ENCODE measurements around the gene BOLA3.
A peak's percentile ranks its signal among the peaks of the same experiment; 100 is the strongest.
"Not testable (repeated sequence)": the region's sequence is repeated elsewhere in the genome, so short reads cannot be mapped to it uniquely, and the experiment has no call there.

The BOLA3 gene

GRCh38 chr2:74149247-74149525 lies 1.5 kb upstream of the BOLA3 start:
- no peak for DNase-seq (ENCODE audit: low spot score)

GRCh38 chr2:74148457-74149246 lies 940 bp upstream of the BOLA3 start:
- DNase-seq (ENCODE audit: low spot score): no peak

DNA sequence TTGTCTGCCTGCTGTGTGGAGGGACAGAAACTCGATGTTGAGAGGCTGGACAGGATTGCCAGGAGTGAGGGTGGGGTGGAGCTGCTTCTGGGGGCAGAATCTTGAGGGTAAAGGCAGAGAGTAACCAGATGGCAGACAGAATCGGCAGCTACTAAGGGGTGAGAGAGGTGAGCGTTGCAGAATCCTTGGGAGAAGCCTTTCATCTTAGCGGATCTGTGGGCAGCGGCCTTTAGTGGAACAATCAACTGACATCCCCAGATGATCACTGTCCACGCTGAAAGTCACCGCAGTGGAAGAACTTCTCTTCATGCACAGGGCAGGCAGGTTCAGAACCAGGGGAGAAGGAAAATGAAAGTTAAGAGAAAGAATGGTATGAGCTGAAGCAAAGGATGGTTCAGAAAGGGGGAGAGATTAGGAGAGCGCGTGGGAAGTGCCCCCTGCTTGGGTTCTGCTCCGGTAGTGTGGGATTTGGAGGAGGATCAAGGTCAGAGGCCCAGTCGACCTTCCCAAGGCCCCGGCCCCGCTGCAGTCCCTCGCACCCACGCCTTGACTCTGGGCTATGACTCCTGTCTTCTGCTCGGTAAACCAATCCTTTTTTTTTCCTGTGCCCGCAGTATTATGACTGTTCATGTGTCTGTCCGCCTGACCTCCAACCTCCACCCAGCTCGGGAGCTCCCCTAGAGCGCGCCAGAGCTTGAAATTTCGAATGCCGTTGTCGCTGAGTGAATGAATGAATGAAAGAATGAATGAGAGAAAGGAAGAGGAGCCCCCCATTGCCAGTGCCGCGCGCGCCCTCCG lies 584 bp downstream of the BOLA3 start:
- DNase-seq (ENCODE audit: low spot score): peak; percentile 31

- DNase-seq (ENCODE audit: low spot score): no peak
Observed at GRCh38 chr2:74142340-74142739, 5.4 kb downstream of the BOLA3 start.

- no peak for DNase-seq (ENCODE audit: low spot score)
Observed at GRCh38 chr2:74138600-74139323, 8.9 kb downstream of the BOLA3 start.

GRCh38 chr2:74137651-74138599 lies 9.8 kb downstream of the BOLA3 start:
- no peak for DNase-seq (ENCODE audit: low spot score)

- no peak for DNase-seq (ENCODE audit: low spot score)
Observed at GRCh38 chr2:74131901-74132300, 15.8 kb downstream of the BOLA3 start.

DNA sequence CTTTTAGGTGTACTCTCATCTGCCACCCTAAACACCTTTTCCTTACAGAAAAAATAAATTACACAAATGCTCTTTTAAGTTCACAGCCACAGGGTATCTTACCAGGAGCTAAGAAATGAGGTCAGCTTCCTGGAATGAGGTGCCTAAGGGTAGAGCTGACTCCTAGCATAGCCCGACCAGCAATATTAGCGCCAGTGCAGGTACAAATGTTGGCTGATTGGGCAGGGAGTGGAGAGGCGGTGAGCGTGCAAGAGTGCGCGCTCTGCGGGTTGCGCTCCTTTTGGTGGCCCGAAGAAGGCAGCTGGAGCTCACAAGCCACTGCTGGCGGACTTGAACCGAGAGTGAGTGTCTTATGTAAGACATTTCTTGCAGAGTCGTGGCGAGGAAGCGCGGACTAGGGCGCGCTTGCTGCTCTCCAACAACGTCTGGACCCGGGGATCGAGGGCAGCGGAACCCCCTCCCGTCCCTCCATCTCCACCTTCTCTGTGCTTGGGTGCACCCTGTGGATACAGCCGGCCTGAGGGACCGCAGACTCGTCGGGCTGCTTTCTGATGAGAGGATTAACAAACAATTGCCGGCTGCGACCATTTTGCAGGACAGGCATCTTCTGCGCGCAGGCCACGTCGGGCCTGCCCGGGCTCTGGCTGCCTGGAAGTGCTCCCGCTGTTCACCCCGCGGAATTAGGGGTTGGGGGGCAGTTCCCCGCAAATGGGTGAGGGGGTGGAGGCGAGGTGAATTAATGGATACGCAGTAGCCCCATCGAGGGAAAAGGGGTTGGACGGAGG lies 17.3 kb downstream of the BOLA3 start:
- no peak for DNase-seq (ENCODE audit: low spot score)

DNA sequence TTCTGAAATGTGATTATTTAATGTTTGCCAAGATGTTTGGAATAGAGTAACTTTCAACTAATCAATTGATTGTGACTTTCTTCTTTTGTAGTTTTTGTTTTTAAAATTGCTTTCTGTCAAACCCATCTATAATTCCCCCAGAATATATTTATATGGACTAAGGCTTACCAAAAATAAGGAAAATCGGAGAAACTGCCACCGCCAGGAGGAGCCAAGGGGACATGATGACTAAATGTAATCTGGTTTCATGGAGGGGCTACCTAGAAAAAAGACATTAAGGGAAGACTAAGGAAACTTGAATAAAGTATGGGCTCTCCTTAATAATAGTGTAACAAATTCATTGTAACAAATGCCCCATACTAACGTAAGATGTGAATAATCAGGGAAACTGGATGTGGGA lies 19.5 kb downstream of the BOLA3 start:
- no peak for DNase-seq (ENCODE audit: low spot score)

DNA sequence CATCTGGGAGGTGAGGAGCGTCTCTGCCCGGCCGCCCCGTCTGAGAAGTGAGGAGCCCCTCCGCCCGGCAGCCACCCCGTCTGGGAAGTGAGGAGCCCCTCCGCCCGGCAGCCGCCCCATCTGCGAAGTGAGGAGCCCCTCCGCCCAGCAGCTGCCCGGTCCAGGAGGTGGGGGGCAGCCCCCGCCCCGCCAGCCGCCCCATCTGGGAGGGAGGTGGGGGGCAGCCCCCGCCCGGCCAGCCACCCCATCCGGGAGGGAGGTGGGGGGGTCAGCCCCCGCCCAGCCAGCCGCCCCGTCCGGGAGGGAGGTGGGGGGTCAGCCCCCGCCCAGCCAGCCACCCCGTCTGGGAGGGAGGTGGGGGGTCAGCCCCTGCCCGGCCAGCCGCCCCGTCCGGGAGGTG lies 23.8 kb downstream of the BOLA3 start:
- DNase-seq (ENCODE audit: low spot score): not testable (repeated sequence)

DNA sequence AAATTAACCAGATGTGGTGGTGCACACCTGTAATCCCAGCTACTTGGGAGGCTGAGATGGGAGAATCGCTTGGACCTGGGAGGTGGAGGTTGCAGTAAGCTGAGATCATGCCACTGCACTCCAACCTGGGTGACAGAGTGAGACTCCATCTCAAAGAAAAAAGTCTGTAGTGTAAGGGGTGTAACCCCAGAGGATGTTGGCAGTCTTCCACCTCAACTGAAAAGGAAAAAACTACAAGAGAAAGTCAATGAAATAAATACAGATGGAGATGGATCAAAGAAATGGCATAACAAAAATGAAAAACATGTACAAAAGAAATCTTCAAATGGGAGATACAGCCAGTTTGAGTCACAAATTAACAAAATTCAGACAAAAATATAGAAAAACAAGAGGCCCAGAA lies 25.9 kb downstream of the BOLA3 start:
- not testable (repeated sequence) for DNase-seq (ENCODE audit: low spot score)

DNA sequence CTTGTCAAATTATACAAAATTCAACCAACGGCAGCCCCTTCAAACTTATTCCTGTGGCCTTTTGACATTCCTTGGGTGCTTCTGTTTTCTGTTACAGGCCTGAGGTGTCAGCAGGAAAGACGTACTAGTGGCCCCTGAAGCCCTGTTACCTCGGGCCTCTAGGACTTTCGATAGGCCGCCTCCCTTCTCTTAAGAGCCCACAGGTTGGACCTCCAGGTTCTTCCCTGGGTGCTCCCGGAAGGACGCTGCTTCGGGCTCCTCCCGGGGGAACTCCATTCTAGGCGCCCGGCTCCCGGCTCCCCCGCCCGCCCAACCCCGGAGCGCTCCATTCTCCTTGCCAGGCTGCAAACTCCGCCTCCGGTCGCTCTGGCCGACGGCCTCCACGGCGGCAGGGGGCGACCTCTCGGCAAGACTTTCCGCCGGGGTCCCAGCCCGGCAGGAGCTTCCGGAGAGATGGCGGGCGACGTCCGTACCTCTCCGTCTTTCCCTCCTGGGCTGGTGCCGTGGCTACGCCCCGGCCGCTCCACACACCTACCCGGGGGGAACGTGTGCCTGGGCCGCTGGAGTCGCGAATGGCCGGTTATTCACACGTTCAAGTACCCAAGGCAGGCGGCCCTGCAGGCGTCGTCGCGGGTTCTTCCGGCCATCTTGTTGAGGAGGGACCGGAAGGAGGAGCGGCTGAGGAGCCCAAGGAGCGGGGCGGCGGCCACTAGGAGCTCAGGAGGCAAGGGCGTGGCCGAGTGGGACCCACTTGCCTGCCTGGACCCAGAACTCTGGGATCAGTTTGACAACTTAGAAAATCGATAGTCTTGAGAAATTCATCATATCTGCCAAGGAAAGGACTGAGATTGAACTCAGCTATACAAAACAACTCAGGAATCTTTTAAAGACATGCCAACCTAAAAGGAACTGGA lies 27.5 kb downstream of the BOLA3 start:
- peak; percentile 88 for DNase-seq (ENCODE audit: low spot score)

DNA sequence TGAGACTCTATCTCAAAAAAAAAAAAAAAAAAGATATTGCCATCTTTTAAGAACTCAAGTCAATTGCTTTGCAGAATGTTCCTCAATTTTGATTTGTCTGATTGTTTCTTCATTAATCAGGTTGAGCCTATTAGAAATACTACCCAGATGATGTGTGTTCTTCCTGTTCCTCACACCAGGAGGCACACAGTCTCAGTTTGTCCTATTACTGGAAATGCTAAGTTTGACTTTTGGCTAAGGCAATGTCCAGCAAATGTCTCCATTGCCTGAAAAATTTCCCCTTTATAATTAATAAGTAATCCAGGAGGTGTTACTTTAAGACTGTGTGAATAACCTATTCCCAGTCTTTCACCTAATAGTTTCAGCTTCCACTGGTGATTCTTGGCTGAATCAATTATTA lies 28.4 kb downstream of the BOLA3 start:
- DNase-seq (ENCODE audit: low spot score): no peak

GRCh38 chr2:74111380-74111779 lies 36.3 kb downstream of the BOLA3 start:
- DNase-seq (ENCODE audit: low spot score): no peak

- DNase-seq (ENCODE audit: low spot score): no peak
Observed at GRCh38 chr2:74110537-74110936, 37.2 kb downstream of the BOLA3 start.

GRCh38 chr2:74109551-74109950 lies 38.2 kb downstream of the BOLA3 start:
- no peak for DNase-seq (ENCODE audit: low spot score)

- no peak for DNase-seq (ENCODE audit: low spot score)
Observed at GRCh38 chr2:74107071-74107470, 40.6 kb downstream of the BOLA3 start.

DNA sequence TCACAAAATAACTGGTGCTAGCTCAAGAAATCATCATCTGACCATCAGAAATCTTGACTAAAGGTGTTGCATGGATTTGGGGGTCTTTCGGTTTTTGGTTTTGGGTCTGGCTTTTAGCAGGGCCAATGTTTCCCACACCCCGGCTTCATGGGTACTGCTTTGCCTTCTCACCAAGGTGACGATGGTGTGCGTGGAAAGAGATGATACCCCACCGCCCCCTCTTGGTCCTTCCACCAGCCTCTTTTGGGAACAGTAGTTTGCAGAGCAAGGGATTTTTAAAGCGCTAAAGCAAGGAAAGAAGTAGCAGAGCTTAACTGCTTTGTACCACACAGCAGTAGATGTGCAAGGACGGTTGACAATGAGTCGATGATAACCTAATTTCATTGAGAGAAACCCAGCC lies 42.3 kb downstream of the BOLA3 start:
- DNase-seq (ENCODE audit: low spot score): no peak

DNA sequence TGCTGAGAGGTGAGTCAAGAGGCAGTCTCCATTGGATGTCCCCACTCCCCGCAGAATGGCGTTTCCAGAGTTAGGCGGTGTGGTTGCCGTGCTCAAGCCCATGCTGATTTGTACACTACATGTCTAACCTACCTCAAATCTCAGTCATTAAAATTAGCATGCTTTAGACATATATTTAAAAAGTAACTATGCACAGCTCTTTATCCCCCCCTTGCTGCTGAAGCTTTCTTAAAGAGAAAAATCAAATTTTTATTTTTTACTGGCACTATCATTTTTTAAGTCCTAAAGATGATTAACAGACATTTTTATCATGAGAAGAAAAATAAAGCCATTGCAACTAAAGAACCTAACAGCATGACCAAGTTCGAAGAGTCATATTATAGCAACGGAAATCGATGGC lies 42.9 kb downstream of the BOLA3 start:
- DNase-seq (ENCODE audit: low spot score): no peak

DNA sequence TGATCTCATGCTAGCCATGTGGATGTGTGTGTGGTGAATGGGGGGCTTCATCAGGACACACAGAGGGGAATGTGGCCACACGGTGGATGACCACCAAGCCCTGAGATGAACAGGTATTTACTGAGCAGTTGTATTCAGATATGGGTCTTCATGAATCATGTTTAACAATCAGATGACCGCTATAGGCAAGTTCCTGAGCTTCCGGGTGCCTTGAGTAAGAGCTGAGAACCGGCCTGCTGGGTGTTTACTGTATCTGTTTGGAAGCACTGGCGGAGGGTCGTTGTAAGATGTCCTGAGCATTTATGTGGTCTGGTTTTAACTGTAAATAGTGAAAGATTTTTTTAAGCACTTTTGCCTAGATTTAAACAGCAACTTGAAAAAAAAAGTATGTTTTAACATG lies 43.9 kb downstream of the BOLA3 start:
- no peak for DNase-seq (ENCODE audit: low spot score)
